Endodermal cell (in vitro differentiated cells): ENCODE data around the gene LCN12. TPM values are rescaled to one million over a fixed set of nuclear protein-coding genes. Genes with fewer than 3 reads are reported as not detected.

Source experiments
- DNase-seq: peaks from one replicate; pipeline ENCODE4 v3.0.0-alpha.2; 2017
- H3K27ac ChIP-seq: 2 replicates; pipeline ENCODE4 v1.5.1; 2013; ENCODE audit warnings: mild to moderate bottlenecking, low read depth, low read length, moderate library complexity
- H3K27me3 ChIP-seq: 2 replicates; pipeline ENCODE4 v1.6.1; 2013; ENCODE audit warnings: mild to moderate bottlenecking, low read length, moderate library complexity; ENCODE audit not compliant: insufficient read depth, control insufficient read depth, poor library complexity, severe bottlenecking
- H3K36me3 ChIP-seq: 2 replicates; pipeline ENCODE4 v1.7.0; 2013; ENCODE audit warnings: mild to moderate bottlenecking, low read length, moderate library complexity; ENCODE audit not compliant: control insufficient read depth, insufficient read depth
- H3K4me1 ChIP-seq: one replicate; pipeline ENCODE4 v1.7.0; 2013; ENCODE audit warnings: low read length; ENCODE audit not compliant: control insufficient read depth, insufficient read depth
- H3K4me3 ChIP-seq: 2 replicates; pipeline ENCODE4 v1.5.1; 2013; ENCODE audit warnings: mild to moderate bottlenecking, low read length, moderate library complexity
- H3K9ac ChIP-seq: 2 replicates; pipeline ENCODE4 v1.6.1; 2013; ENCODE audit warnings: mild to moderate bottlenecking, low read length, moderate library complexity; ENCODE audit not compliant: poor library complexity, severe bottlenecking; ENCODE audit errors: extremely low read depth
- H3K9me3 ChIP-seq: 2 replicates; pipeline ENCODE4 v1.6.1; 2013; ENCODE audit warnings: mild to moderate bottlenecking, low read length, moderate library complexity; ENCODE audit not compliant: control insufficient read depth
- H3K27ac Mint-ChIP-seq: 2 replicates; pipeline ENCODE4 v1.8.0; 2020; ENCODE audit warnings: mixed read lengths
- H3K27me3 Mint-ChIP-seq: 2 replicates; pipeline ENCODE4 v1.8.0; 2021; ENCODE audit warnings: mild to moderate bottlenecking, mixed read lengths; ENCODE audit not compliant: insufficient read depth
- H3K36me3 Mint-ChIP-seq: 2 replicates; pipeline ENCODE4 v1.8.0; 2020; ENCODE audit warnings: low read depth, mixed read lengths
- H3K4me1 Mint-ChIP-seq: 2 replicates; pipeline ENCODE4 v1.8.0; 2020; ENCODE audit warnings: mixed read lengths
- H3K4me3 Mint-ChIP-seq: 2 replicates; pipeline ENCODE4 v1.8.0; 2020; ENCODE audit warnings: mild to moderate bottlenecking, moderate library complexity, mixed read lengths
- H3K9me3 Mint-ChIP-seq: 2 replicates; pipeline ENCODE4 v1.8.0; 2020; ENCODE audit warnings: mild to moderate bottlenecking, mixed read lengths
- WGBS, 2 experiments: methylation state at CpG; one replicate each; pipeline versions ENCODE4 v1.1.5 to v1.1.7; 2013; ENCODE audit warnings: missing lambda C conversion rate in 2 of 2, mixed read lengths in 1 of 2; ENCODE audit not compliant: insufficient coverage in 1 of 2, insufficient read length in 1 of 2; 5-methylcytosine and 5-hydroxymethylcytosine counted together
- total RNA-seq, 2 donors: library from RNA; stranded (reverse); fragmentation: NEBNext Ultra II Directional in 1 of 2; extraction: Animal tissue kit (Norgen Biotek cat#: 25700) in 1 of 2; gene quantifications; 2 replicates in 1 of 2; 3 replicates in 1 of 2; pipeline ENCODE4 v1.2.1, GENCODE V29; 2021
- TF ChIP-seq, protein P1 (sequence below): fragments of 200-600 bp; sonication (generic); conservative IDR thresholded peaks from 2 replicates; pipeline ENCODE4 v1.5.0; 2021; ENCODE audit warnings: antibody characterized with exemption, mild to moderate bottlenecking

The LCN12 gene
- total RNA-seq, 2 donors from 2014 or later: 2.1 to 4.4 TPM

DNA sequence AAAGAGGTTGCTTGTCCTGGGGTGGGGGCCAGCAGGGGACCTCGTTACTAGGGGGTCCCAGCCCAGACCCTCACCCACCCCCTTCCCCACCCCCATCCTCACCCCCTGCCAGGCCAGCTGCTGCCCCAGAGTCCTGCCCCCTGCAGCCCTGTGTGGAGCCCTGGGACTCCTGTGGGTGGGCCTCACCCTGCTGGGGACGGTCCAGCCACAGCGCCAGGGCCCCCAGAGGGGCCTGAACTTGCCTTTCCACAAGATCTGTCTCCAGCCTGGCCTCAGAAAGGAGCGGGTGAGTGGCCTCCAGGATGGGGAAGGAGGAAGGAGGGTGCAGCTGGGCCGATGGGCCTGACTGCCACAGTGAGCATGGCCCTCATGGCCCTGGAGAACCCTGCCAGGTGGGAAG lies 17.7 kb downstream of the LCN12 start:
- H3K9me3 Mint-ChIP-seq: no peaks in the 10 kb centered on the region
- H3K4me1 Mint-ChIP-seq: peaks cover 8% of the 10 kb centered on the region
- TF ChIP-seq, protein P1, sequence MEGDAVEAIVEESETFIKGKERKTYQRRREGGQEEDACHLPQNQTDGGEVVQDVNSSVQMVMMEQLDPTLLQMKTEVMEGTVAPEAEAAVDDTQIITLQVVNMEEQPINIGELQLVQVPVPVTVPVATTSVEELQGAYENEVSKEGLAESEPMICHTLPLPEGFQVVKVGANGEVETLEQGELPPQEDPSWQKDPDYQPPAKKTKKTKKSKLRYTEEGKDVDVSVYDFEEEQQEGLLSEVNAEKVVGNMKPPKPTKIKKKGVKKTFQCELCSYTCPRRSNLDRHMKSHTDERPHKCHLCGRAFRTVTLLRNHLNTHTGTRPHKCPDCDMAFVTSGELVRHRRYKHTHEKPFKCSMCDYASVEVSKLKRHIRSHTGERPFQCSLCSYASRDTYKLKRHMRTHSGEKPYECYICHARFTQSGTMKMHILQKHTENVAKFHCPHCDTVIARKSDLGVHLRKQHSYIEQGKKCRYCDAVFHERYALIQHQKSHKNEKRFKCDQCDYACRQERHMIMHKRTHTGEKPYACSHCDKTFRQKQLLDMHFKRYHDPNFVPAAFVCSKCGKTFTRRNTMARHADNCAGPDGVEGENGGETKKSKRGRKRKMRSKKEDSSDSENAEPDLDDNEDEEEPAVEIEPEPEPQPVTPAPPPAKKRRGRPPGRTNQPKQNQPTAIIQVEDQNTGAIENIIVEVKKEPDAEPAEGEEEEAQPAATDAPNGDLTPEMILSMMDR: no peak
- DNase-seq: no peak
- no peaks in the 10 kb centered on the region for H3K27me3 Mint-ChIP-seq
- no peaks in the 10 kb centered on the region for H3K36me3 ChIP-seq
- H3K27ac ChIP-seq: no peak overlapping the region
- H3K9ac ChIP-seq: no peak overlapping the region
- 79% methylated on average over 4 of the region's 5 CpGs; no CpG with 5 or more reads in 1 of the 2 experiments for WGBS, 2 experiments
- no peaks in the 10 kb centered on the region for H3K27me3 ChIP-seq
- no peak overlapping the region for H3K4me3 Mint-ChIP-seq
- H3K36me3 Mint-ChIP-seq: no peaks in the 10 kb centered on the region
- no peaks in the 10 kb centered on the region for H3K4me1 ChIP-seq
- no peaks in the 10 kb centered on the region for H3K9me3 ChIP-seq
- H3K4me3 ChIP-seq: no peak overlapping the region
- H3K27ac Mint-ChIP-seq: no peak overlapping the region

DNA sequence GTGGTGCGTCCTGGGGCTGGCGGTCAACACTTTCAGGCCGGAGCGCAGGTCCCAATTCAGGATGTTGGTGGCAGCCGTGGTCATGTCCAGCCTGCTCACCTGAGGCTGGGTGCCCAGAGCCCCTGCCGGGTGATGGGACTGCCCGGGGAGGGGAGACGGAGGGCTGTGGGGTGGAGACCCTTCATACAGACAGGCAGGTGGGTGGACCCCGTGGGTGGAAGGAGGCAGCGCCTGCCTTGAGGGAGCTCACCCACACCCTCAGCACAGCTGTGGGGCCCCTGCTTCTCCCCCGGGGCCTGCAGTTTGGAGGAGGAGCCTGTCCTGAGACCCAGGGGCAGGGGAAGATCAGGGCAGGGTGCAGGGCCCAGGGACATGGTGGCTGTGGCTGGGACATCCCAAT lies 18.3 kb downstream of the LCN12 start:
- Histone ChIP-seq H3K27me3 (no peaks in the 10 kb centered on the region), H3K4me1 (no peaks in the 10 kb centered on the region), H3K4me3 (no peak overlapping the region), H3K9ac (no peak overlapping the region), H3K9me3 (no peaks in the 10 kb centered on the region), H3K27ac (no peak overlapping the region), H3K36me3 (no peaks in the 10 kb centered on the region)
- H3K4me3 Mint-ChIP-seq: no peak overlapping the region
- no peak for DNase-seq
- H3K4me1 Mint-ChIP-seq: peaks cover 8% of the 10 kb centered on the region
- WGBS, 2 experiments: 90 to 91% methylated on average over 7 to 11 of the region's 11 CpGs
- H3K36me3 Mint-ChIP-seq: no peaks in the 10 kb centered on the region
- no peaks in the 10 kb centered on the region for H3K27me3 Mint-ChIP-seq
- TF ChIP-seq, protein P1: no peak
- no peak overlapping the region for H3K27ac Mint-ChIP-seq
- no peaks in the 10 kb centered on the region for H3K9me3 Mint-ChIP-seq

DNA sequence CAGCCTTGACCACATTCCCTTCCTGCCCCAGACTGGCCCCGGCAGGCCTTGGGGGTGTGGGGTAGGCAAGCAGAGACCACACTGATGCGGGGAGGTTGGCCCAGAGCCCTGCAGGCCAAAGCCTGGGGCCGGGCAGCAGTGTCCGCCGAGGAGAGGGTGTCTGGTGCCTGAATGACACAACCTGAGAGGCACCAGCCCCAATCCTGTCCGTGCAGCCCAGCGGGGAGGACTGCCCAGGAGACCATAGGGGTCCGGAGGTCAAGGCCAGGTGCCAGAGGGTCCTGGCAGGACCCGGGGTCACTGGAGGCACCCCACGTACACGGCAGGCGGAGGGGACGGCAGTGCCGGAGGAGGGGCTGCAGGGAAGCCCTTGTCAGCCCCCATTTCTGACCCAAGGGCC lies 19.7 kb downstream of the LCN12 start:
- Mint-ChIP-seq H3K9me3 (no peaks in the 10 kb centered on the region), H3K4me1 (no peaks in the 10 kb centered on the region)

More for the DNA sequence above, 19.7 kb downstream of the LCN12 start:
- WGBS, 2 experiments: 92 to 96% methylated on average over 9 to 14 of the region's 14 CpGs
- Mint-ChIP-seq H3K27me3 (no peaks in the 10 kb centered on the region), H3K4me3 (no peak overlapping the region), H3K36me3 (no peaks in the 10 kb centered on the region), H3K27ac (no peak overlapping the region)
- no peak overlapping the region for H3K9ac ChIP-seq
- no peak overlapping the region for H3K27ac ChIP-seq
- H3K4me1 ChIP-seq: no peaks in the 10 kb centered on the region
- no peak overlapping the region for H3K4me3 ChIP-seq
- no peaks in the 10 kb centered on the region for H3K36me3 ChIP-seq
- H3K27me3 ChIP-seq: no peaks in the 10 kb centered on the region
- no peak for DNase-seq
- TF ChIP-seq, protein P1: no peak
- no peaks in the 10 kb centered on the region for H3K9me3 ChIP-seq
